Stomach (tissue), 9 donors: ENCODE data around the gene ACTL7B. TPM values are rescaled to one million over a fixed set of nuclear protein-coding genes. Genes with fewer than 3 reads are reported as not detected.
"Not testable (repeated sequence)": the region's sequence is repeated elsewhere in the genome, so short reads cannot be mapped to it uniquely, and the experiment has no call there.

ENCODE experiments used
- DNase-seq, 2 donors: peaks; one replicate each; pipeline versions ENCODE4 v3.0.0 to v3.0.0-alpha.2; 2013 to 2019
- H3K27ac ChIP-seq, 5 donors: fragments of 200-600 bp in 4 of 5; sonication (generic) in 4 of 5; one replicate each; pipeline ENCODE4 v1.5.1; 2013 to 2019; ENCODE audit warnings: mild to moderate bottlenecking in 1 of 5, moderate library complexity in 1 of 5
- H3K27me3 ChIP-seq, 3 donors: fragments of 200-600 bp; sonication (generic); one replicate each; pipeline ENCODE4 v1.5.1; 2017 to 2019; ENCODE audit warnings: mixed run types in 1 of 3
- H3K36me3 ChIP-seq, 4 donors: fragments of 200-600 bp; sonication (generic); 1 replicate in 3 of 4; 2 replicates in 1 of 4; pipeline ENCODE4 v1.5.1; 2016 to 2019
- H3K4me1 ChIP-seq, 4 donors: fragments of 200-600 bp; sonication (generic); one replicate each; pipeline ENCODE4 v1.5.1; 2016 to 2019
- H3K4me3 ChIP-seq, 4 donors: fragments of 200-600 bp; sonication (generic) in 3 of 4; one replicate each; pipeline ENCODE4 v1.5.1; 2016 to 2019; ENCODE audit warnings: mild to moderate bottlenecking in 1 of 4
- H3K9me3 ChIP-seq, 4 donors: fragments of 200-600 bp; sonication (generic); one replicate each; pipeline ENCODE4 v1.5.1; 2016 to 2019
- CTCF ChIP-seq, 7 experiments: fragments of 450-650 bp in 4 of 7; fragments of 200-600 bp in 3 of 7; sonication (generic) in 3 of 7; IDR thresholded peaks; one replicate each; pipeline ENCODE4 v1.5.1; 2016 to 2019; ENCODE audit warnings: antibody characterized with exemption in 7 of 7, control low read depth in 2 of 7, mild to moderate bottlenecking in 1 of 7
- EP300 ChIP-seq: sonication (generic); formaldehyde crosslinking; IDR thresholded peaks from one replicate; pipeline ENCODE4 v1.6.1; 2017; ENCODE audit warnings: antibody characterized with exemption
- POLR2A ChIP-seq, 4 donors: fragments of 450-650 bp; IDR thresholded peaks; one replicate each; pipeline ENCODE4 v1.6.1; 2016; ENCODE audit warnings: antibody characterized with exemption in 4 of 4, control low read depth in 2 of 4, mild to moderate bottlenecking in 1 of 4, moderate library complexity in 1 of 4
- POLR2AphosphoS5 ChIP-seq, 3 donors: sonication (generic); formaldehyde crosslinking; IDR thresholded peaks; one replicate each; pipeline ENCODE4 v1.6.1; 2016; ENCODE audit warnings: antibody characterized with exemption in 3 of 3
- WGBS, 5 donors: extraction: QIAGEN DNeasy Blood & Tissue Kit in 3 of 5; methylation state at CpG; one replicate each; pipeline versions ENCODE4 v1.1.5 to v1.1.7; 2013 to 2018; 5-methylcytosine and 5-hydroxymethylcytosine counted together
- intact Hi-C: fragments of 100-400 bp; cut with DNase I; formaldehyde crosslinking; loops from one replicate; pipeline ENCODE4 v1.15.1; 2023; ENCODE audit warnings: low total_unique reads
- polyA plus RNA-seq, 3 donors: library from polyadenylated mRNA; stranded (reverse); fragments of 200-250 nt; gene quantifications; one replicate each; pipeline ENCODE4 v1.2.3, GENCODE V29; 2013
- total RNA-seq, 5 donors: library from RNA; depleted of rRNA; stranded (reverse); fragments of >200 nt; gene quantifications; one replicate each; pipeline versions ENCODE4 v1.1.0 to v1.2.3, GENCODE V29; 2014 to 2016
- donor health status: healthy with polysubstance abuse.
- donor health status: Bipolar disorder and iron deficiency.
- donor health status: healthy.

ACTL7B gene
- total and polyA plus RNA-seq, 8 donors, result not detected

- intact Hi-C loops, result no loop called here
- 90 to 98% (median 95%) methylated on average over 3 of the region's 3 CpGs for WGBS, 5 donors
- Histone ChIP-seq H3K27me3 (no peaks in the 10 kb centered on the region), H3K27ac (no peak overlapping the region), H3K4me1 (no peaks in the 10 kb centered on the region), H3K36me3 (no peaks in the 10 kb centered on the region), H3K4me3 (no peak overlapping the region), H3K9me3 (no peaks in the 10 kb centered on the region)
- no peak for TF ChIP-seq POLR2AphosphoS5 (IDR thresholded peaks at IDR 0.05)
- DNase-seq, result peak in 1 of 2 donors; percentile 45
These were observed 5.4 kb downstream of the ACTL7B start for GRCh38 chr9:108850293-108850897.

GRCh38 chr9:108848296-108848695 lies 7.5 kb downstream of the ACTL7B start:
- H3K4me1 ChIP-seq, intact Hi-C loops, H3K4me3 ChIP-seq, DNase-seq, H3K9me3 ChIP-seq, H3K27ac ChIP-seq, H3K27me3 ChIP-seq, H3K36me3 ChIP-seq: not testable (repeated sequence)
- WGBS, 5 donors, result 85 to 93% (median 93%) methylated on average over 8 of the region's 8 CpGs

GRCh38 chr9:108845947-108846346 lies 9.8 kb downstream of the ACTL7B start:
- TF ChIP-seq EP300 (no peak), POLR2A (IDR thresholded peaks at IDR 0.05) (no peak), POLR2AphosphoS5 (IDR thresholded peaks at IDR 0.05) (no peak), CTCF (IDR thresholded peaks at IDR 0.05) (no peak)
- no peak for DNase-seq
- Histone ChIP-seq H3K9me3 (no peaks in the 10 kb centered on the region), H3K27me3 (no peaks in the 10 kb centered on the region), H3K36me3 (no peaks in the 10 kb centered on the region), H3K4me3 (no peak overlapping the region), H3K4me1 (no peaks in the 10 kb centered on the region), H3K27ac (no peak overlapping the region)
- 83 to 88% (median 87%) methylated on average over 2 of the region's 2 CpGs for WGBS, 5 donors
- intact Hi-C loops, result no loop called here

- H3K4me3 ChIP-seq, result no peak overlapping the region
- no peaks in the 10 kb centered on the region for H3K36me3 ChIP-seq
- no peaks in the 10 kb centered on the region for H3K27me3 ChIP-seq
- TF ChIP-seq POLR2AphosphoS5 (IDR thresholded peaks at IDR 0.05), result no peak
- no peak for TF ChIP-seq CTCF (IDR thresholded peaks at IDR 0.05)
- no peak for TF ChIP-seq EP300
- TF ChIP-seq POLR2A (IDR thresholded peaks at IDR 0.05), result no peak
- H3K4me1 ChIP-seq, result no peaks in the 10 kb centered on the region
- no peak for DNase-seq
- intact Hi-C loops, result no loop called here
- 75 to 85% (median 84%) methylated on average over 5 of the region's 5 CpGs for WGBS, 5 donors
- no peaks in the 10 kb centered on the region for H3K9me3 ChIP-seq
- no peak overlapping the region for H3K27ac ChIP-seq
These were observed 10.3 kb downstream of the ACTL7B start for GRCh38 chr9:108845507-108845906.

- Histone ChIP-seq H3K27me3 (no peaks in the 10 kb centered on the region), H3K36me3 (no peaks in the 10 kb centered on the region), H3K9me3 (no peaks in the 10 kb centered on the region), H3K4me3 (no peak overlapping the region), H3K27ac (no peak overlapping the region), H3K4me1 (no peaks in the 10 kb centered on the region)
- TF ChIP-seq CTCF (IDR thresholded peaks at IDR 0.05) (no peak), POLR2AphosphoS5 (IDR thresholded peaks at IDR 0.05) (no peak)
- 67 to 87% (median 81%) methylated on average over 2 of the region's 2 CpGs for WGBS, 5 donors
- intact Hi-C loops, result no loop called here
- no peak for DNase-seq
These were observed 10.9 kb downstream of the ACTL7B start for GRCh38 chr9:108844856-108845255.
